ENCODE data around the gene RTEL1.

The RTEL1 gene

DNA sequence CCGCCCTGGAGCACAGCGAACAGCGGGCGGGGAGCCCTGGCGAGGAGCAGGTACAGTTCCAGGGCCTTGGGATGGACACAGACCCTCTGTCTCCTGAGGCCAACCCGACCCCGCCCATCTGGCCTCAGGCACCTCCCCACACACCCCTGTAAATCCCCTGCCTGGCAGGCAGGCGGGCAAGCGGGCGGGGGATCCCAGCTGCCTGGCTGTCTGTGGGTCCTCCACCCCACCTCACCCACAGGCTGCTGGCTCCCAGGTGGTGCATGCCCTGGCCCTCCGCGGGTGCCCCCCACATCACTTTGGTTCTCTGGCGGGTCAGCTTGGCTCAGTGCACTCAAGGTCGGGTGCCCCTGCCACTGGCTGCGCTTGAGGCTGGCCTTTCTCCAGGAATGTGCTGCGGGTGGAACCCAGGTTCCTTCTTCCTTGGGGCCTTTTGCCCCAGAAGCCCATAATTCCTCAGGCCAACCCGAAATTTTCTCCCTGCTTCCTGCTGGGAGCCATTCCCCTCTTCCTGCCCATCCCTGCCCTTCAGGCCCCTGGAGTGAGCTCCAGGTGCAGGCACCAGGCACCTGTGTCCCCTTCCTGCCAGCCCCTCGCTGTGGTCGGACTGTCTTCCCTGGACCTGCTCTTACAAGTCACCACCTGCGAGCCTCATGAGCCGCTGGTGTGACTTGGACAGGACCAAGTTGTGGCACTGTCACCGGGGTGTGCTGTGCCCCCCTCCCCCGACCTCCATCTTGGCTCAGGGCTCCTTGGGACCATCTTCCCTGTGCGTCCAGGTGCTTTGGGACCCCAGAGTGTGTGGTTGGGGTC lies 33.0 kb downstream of the RTEL1 start:
- DNase-seq, result no peak

GRCh38 chr20:63691711-63692435 lies 33.8 kb downstream of the RTEL1 start:
- DNase-seq, result no peak

DNA sequence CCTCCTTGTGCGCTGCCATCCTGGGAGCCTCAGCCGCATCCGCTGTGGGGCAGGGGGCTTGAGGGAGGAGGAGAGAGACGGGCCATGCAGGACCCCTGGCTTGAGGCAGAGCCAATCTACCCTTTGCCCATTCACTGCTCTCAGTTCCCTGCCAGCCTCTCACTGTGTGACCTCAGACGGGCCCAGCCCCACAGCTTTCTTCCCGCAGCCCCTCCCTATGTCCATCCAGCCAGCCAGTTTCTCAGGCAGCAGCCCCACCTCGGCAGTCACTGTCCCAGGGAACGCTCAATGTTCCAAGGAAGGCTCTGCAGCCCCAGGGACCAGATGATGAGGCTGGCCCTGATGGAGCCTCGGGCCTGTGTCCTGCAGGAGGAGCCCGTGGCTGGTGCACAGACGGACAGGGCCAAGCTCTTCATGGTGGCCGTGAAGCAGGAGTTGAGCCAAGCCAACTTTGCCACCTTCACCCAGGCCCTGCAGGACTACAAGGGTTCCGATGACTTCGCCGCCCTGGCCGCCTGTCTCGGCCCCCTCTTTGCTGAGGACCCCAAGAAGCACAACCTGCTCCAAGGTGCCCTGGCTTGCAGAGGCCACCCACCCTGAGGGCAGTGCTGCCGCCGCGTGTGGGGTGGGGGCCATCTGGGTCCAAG lies 34.4 kb downstream of the RTEL1 start:
- no peak for DNase-seq

GRCh38 chr20:63693083-63693732 lies 35.1 kb downstream of the RTEL1 start:
- DNase-seq, result no peak

DNA sequence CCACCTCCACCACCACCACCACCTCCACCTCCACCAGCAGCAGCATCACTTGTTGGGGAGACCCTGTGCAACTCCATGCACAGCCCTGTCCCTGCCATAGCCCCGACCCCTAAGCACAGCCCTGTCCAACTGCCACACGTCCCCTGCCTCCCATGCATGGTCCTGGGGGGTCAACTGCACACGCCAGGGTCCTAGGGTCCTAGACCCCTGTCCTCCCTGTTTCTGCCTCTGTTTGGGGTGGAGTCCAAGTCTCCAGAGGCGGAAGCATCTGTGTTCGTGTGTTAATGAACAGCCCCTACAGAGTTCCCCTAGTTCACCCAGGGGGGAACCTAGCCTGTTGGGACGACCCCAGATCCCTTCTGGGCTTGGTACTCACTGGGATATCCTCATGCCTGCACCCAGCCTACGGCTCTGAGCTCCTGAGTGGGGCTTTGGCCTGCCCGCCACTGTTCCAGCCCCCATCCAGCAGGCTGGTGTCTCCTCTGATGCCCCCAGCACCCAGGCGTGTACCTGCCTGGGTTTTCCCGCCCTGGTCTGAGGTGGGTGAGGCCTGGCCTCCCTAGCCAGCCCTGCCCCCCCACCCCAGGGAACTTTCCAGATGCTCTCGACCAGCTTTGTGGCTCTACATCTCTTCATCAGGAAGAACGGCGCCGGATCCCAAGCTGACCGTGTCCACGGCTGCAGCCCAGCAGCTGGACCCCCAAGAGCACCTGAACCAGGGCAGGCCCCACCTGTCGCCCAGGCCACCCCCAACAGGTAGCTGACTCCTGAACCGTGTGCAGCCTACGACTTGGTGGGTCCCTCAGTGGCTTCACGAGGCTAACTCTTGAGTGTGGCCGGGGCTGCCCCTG lies 35.8 kb downstream of the RTEL1 start:
- no peak for DNase-seq

DNA sequence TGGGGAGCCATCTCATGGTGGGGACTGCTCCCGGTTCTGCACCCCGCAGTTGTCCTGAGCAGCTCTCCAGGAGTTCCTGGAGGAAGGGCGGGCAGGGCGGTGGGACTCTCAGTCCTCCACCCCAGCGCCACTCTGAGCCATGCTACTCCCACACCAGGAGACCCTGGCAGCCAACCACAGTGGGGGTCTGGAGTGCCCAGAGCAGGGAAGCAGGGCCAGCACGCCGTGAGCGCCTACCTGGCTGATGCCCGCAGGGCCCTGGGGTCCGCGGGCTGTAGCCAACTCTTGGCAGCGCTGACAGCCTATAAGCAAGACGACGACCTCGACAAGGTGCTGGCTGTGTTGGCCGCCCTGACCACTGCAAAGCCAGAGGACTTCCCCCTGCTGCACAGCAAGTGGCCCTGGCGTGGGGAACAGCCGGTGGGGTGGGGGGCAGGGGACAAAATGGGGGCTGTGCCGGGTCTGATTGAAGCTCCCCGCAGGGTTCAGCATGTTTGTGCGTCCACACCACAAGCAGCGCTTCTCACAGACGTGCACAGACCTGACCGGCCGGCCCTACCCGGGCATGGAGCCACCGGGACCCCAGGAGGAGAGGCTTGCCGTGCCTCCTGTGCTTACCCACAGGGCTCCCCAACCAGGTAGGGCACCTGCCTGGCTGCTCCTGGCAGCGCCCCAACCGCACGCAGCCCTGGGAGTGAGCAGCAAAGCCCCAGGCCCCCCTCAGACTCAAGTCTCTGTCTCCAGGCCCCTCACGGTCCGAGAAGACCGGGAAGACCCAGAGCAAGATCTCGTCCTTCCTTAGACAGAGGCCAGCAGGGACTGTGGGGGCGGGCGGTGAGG lies 36.7 kb downstream of the RTEL1 start:
- DNase-seq, result no peak

DNA sequence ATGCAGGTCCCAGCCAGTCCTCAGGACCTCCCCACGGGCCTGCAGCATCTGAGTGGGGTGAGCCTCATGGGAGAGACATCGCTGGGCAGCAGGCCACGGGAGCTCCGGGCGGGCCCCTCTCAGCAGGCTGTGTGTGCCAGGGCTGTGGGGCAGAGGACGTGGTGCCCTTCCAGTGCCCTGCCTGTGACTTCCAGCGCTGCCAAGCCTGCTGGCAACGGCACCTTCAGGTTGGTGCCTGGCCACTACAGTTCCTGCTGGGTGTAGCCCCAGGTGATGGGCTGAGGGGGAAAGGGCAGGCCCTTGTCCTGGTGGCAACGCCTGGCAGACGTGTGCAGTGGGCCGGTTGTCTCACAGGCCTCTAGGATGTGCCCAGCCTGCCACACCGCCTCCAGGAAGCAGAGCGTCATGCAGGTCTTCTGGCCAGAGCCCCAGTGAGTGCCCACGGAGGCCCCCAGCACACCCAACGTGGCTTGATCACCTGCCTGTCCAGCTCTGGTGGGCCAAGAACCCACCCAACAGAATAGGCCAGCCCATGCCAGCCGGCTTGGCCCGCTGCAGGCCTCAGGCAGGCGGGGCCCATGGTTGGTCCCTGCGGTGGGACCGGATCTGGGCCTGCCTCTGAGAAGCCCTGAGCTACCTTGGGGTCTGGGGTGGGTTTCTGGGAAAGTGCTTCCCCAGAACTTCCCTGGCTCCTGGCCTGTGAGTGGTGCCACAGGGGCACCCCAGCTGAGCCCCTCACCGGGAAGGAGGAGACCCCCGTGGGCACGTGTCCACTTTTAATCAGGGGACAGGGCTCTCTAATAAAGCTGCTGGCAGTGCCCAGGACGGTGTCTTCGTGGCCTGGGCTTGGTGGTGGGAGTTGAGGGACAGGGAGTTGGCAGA lies 37.6 kb downstream of the RTEL1 start:
- no peak for DNase-seq

DNA sequence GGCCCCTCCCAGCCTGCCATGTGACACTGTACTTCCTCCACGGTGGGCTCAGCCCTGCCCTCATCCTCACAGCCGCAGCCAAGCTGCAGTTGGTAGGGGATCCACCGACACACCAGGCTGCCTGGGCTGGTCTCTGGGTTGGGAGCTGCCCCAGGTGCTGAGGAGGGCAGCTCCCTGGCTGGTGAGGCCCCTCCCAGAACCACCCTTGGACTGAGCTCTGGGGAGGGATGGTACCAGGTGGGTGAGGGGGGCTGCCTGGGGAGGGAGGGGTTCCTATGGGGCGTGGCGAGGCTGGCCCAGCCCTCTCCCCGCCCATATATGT lies 38.2 kb downstream of the RTEL1 start:
- DNase-seq, result peak; percentile 60

- DNase-seq, result peak; percentile 29
These were observed 38.7 kb downstream of the RTEL1 start, which contains the start of gene TNFRSF6B for GRCh38 chr20:63696628-63697356. Gene TNFRSF6B (plus strand): TSS chr20:63696652. CDS start chr20:63696768, 116 bp downstream.

GRCh38 chr20:63697357-63697867 lies 39.3 kb downstream of the RTEL1 start:
- no peak for DNase-seq

- no peak for DNase-seq
These were observed 39.9 kb downstream of the RTEL1 start for GRCh38 chr20:63697868-63698545.

DNA sequence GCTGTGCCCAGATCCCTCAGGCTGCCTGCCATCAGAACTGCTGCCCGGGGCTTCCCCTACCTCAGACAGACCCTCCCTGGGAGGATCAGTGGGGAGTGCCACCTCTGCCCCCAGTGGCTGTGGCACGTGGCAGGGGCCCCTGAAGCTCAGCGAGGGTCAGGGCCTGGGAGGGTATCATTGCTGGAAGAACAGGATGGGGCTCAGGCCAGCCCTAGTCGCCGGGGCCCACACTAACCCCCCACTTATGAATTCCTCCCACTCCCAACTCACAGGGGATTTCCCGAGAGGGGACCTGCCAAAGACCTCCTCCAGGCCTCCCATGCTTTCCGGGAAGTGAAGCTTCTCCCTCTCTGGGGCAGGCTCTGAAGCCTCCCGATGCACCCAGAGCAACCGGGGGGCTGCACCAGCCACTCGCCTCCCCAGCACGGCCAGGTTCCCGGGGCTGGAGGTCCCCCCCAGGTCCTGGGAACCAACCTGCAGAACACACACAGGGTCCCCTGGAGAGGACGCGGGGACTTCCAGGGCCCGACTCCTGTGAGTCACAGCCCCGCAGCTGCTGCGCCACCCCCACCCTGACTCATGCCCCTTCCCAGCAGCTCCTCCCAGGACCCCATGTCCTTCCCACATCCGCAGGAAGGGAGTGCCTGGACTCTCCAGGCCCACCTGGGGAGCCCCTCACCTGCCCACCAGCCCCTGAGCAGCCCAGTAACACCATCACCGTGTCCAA lies 40.8 kb downstream of the RTEL1 start:
- DNase-seq, result no peak

DNA sequence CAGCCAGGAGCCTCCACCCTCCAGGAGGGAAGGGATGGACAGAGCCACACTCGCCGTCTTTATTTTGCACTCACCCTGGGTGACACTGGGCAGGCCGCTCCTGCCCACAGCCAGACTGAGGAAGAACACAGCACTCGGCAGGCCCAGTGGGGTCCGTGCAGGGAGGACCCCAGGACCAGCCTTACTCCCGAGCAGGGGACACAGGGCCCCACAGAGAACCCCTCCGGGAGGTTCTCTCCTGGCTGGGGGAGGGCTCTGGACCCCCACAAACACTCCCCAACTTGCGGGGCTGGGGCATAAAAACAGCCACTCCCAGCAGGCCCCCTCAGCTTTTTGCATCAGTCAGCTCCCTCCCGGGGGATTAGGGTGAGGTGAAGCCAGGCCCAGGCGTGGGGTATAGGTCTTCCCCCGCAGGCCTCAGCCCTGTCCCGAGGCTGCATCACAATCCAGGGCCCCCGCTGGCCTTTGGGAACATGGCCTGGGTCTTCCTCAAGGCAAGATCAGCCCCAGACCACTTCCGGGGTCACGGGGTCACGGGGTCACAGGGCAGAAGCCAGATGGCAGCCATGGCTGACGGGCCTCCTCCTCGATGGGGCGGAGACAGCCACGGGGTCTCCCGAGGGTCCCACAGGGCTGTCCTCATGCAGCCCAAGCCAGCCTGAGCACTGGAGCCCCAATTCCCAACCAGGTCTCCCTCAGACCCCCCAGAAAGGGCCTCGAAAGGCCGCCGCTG lies 41.5 kb downstream of the RTEL1 start:
- DNase-seq, result no peak

DNA sequence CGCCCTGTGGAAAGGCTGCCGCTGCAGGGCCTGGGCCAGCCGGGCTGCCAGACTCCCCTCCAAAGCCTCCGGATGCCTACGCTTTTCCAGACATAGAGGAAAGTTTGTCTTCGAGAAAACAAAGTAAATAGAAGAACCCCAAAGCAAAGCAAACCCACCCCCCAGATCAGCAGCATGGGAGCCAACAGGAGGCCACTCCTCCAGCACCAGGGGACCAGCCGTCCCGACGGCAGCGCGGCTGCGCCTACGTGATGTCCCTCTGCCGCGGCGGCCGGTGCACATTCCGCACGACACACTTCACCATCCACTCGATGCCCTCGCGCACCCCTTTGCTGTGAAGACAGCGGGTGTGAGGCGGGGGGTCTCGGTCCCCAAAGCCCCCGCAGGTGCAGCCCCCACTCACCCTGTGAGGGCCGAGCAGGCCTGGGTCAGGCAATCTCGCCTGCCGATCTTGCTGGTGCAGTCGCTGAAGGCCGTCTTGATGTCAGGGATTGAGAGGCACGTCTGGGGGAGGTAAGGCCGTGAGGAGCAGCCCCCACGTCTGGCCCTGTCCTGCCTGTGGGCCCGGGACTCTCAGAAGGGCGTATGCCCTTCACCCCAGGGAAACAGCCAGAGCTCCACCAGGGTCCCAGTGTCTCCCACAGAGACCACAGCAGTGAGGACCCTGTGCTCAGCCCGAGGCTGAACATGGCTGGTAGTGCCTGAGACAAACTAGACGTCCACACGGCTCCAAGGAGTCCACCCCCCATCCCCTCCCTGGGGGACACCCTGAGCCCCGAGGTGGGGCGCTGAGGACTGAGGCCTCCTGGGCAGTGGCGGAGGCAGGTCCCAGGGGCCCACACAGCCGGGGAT lies 42.3 kb downstream of the RTEL1 start:
- DNase-seq, result no peak

GRCh38 chr20:63701051-63701328 lies 42.9 kb downstream of the RTEL1 start:
- no peak for DNase-seq

- no peak for DNase-seq
These were observed 43.4 kb downstream of the RTEL1 start for GRCh38 chr20:63701329-63702035.

Data from hematopoietic multipotent progenitor cell treated with erythropoietin and hydrocortisone succinate and interleukin-3 and kit ligand, for 6 days (in vitro differentiated cells).